Loucy (cell line): Measurements from ENCODE around the gene STX8.

Experiments used
- H2AFZ ChIP-seq: fragments of 200-600 bp; sonication (generic); 2 replicates; pipeline ENCODE4 v1.6.0; 2016; ENCODE audit warnings: antibody characterized with exemption, mild to moderate bottlenecking, low read length, moderate library complexity
- H3F3A ChIP-seq: fragments of 200-600 bp; 2 replicates; pipeline ENCODE4 v1.6.0; 2016; ENCODE audit warnings: antibody characterized with exemption, low read depth, mild to moderate bottlenecking
- H3K27me3 ChIP-seq: fragments of 200-600 bp; sonication (generic); 2 replicates; pipeline ENCODE4 v1.6.1; 2014; ENCODE audit warnings: low read length, mild to moderate bottlenecking; ENCODE audit not compliant: insufficient read depth, poor library complexity, severe bottlenecking
- H3K36me3 ChIP-seq: fragments of 200-600 bp; sonication (generic); 2 replicates; pipeline ENCODE4 v1.6.1; 2016; ENCODE audit warnings: low read length; ENCODE audit not compliant: insufficient read depth
- H3K4me1 ChIP-seq: fragments of 200-600 bp; sonication (generic); 2 replicates; pipeline ENCODE4 v1.5.1; 2014; ENCODE audit warnings: low read length, mild to moderate bottlenecking; ENCODE audit not compliant: insufficient read depth, poor library complexity, severe bottlenecking
- H3K4me2 ChIP-seq: fragments of 200-600 bp; sonication (generic); 2 replicates; pipeline ENCODE4 v1.6.0; 2014; ENCODE audit warnings: antibody characterized with exemption, low read length, low read depth, mild to moderate bottlenecking; ENCODE audit not compliant: poor library complexity, severe bottlenecking
- H3K4me3 ChIP-seq: fragments of 200-600 bp; sonication (generic); 2 replicates; pipeline ENCODE4 v1.5.1; 2014; ENCODE audit warnings: low read length, mild to moderate bottlenecking, mixed read lengths; ENCODE audit not compliant: poor library complexity, severe bottlenecking
- H3K79me2 ChIP-seq: fragments of 200-600 bp; sonication (generic); 2 replicates; pipeline ENCODE4 v1.6.1; 2014; ENCODE audit warnings: low read length; ENCODE audit not compliant: insufficient read depth
- H3K9ac ChIP-seq: fragments of 200-600 bp; sonication (generic); 2 replicates; pipeline ENCODE4 v1.6.0; 2014; ENCODE audit warnings: mild to moderate bottlenecking, low read depth, low read length, moderate library complexity; ENCODE audit not compliant: poor library complexity, severe bottlenecking
- H3K9me2 ChIP-seq: fragments of 200-600 bp; sonication (generic); replicated peaks from 2 replicates; pipeline ENCODE4 v1.6.1; 2016; ENCODE audit warnings: low read depth, low read length, mixed read lengths
- H3K9me3 ChIP-seq: fragments of 200-600 bp; sonication (generic); 2 replicates; pipeline ENCODE4 v1.6.1; 2014; ENCODE audit warnings: mild to moderate bottlenecking, antibody characterized with exemption, low read length, low read depth; ENCODE audit not compliant: insufficient read depth
- H4K20me1 ChIP-seq: fragments of 200-600 bp; sonication (generic); 2 replicates; pipeline ENCODE4 v1.6.0; 2014; ENCODE audit warnings: antibody characterized with exemption, low read length, mild to moderate bottlenecking; ENCODE audit not compliant: insufficient read depth, poor library complexity, severe bottlenecking
- EZH2phosphoT487 ChIP-seq: fragments of 200-600 bp; IDR thresholded peaks from 2 replicates; pipeline ENCODE4 v1.6.1; 2018; ENCODE audit warnings: antibody characterized with exemption, mild to moderate bottlenecking, moderate library complexity, borderline replicate concordance
- TF ChIP-seq, protein P1 (sequence below): fragments of 200-600 bp; sonication (generic); conservative IDR thresholded peaks from 2 replicates; pipeline ENCODE4 v1.5.1; 2014; ENCODE audit warnings: mild to moderate bottlenecking, antibody characterized with exemption, low read length

STX8 gene

DNA sequence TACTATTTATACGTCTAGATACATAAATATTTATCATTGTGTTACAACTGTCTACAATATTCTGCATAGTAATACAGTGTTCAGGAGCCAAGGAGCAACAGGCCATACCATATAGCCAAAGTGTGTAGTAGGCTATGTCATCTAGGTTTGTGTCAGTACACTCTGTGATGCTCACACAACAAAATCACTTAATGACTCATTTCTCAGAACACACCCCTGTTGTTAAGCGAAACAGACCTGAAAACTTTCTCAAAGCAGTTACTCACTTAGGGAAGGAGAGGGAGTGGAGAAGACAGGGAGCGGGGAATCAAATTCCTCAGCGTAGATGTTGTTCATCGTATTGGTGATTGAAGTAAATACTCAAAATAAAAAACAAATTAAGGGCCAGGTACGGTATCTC lies 269.5 kb downstream of the STX8 start:
- Histone ChIP-seq H3K4me1 (no peaks in the 10 kb centered on the region), H3K4me3 (no peak overlapping the region), H3K79me2 (no peaks in the 10 kb centered on the region), H3K9me2 (no peaks in the 10 kb centered on the region), H3K36me3 (no peaks in the 10 kb centered on the region), H3K9me3 (no peaks in the 10 kb centered on the region), H3K9ac (no peak overlapping the region), H4K20me1 (no peaks in the 10 kb centered on the region), H2AFZ (no peak overlapping the region), H3K27me3 (no peaks in the 10 kb centered on the region), H3K4me2 (no peak overlapping the region), H3F3A (no peaks in the 10 kb centered on the region)
- TF ChIP-seq, protein P1, sequence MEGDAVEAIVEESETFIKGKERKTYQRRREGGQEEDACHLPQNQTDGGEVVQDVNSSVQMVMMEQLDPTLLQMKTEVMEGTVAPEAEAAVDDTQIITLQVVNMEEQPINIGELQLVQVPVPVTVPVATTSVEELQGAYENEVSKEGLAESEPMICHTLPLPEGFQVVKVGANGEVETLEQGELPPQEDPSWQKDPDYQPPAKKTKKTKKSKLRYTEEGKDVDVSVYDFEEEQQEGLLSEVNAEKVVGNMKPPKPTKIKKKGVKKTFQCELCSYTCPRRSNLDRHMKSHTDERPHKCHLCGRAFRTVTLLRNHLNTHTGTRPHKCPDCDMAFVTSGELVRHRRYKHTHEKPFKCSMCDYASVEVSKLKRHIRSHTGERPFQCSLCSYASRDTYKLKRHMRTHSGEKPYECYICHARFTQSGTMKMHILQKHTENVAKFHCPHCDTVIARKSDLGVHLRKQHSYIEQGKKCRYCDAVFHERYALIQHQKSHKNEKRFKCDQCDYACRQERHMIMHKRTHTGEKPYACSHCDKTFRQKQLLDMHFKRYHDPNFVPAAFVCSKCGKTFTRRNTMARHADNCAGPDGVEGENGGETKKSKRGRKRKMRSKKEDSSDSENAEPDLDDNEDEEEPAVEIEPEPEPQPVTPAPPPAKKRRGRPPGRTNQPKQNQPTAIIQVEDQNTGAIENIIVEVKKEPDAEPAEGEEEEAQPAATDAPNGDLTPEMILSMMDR: no peak
- no peak for TF ChIP-seq EZH2phosphoT487

DNA sequence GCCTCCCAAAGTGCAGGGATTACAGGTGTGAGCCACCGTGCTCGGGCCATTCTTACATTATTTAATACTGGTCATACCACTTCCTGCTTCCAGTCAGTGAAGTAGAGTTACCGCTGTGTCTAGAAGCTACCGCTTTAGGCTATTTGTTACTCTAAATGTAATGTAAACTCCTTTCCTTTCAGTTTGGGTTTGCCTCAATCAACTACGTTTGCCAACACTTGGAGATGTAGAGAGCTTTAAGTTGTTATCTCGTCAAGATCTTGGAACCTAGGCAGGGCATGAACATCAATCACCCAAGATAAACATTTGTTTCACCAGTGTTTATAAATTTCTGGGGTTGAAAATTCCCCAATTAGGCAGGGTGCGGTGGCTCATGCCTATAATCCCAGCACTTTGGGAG lies 275.9 kb downstream of the STX8 start:
- H3F3A ChIP-seq: no peaks in the 10 kb centered on the region
- H3K9me3 ChIP-seq: no peaks in the 10 kb centered on the region
- no peaks in the 10 kb centered on the region for H3K27me3 ChIP-seq
- H3K4me1 ChIP-seq: no peaks in the 10 kb centered on the region
- H3K36me3 ChIP-seq: no peaks in the 10 kb centered on the region
- H3K4me3 ChIP-seq: no peak overlapping the region
- H3K9me2 ChIP-seq: no peaks in the 10 kb centered on the region
- no peaks in the 10 kb centered on the region for H4K20me1 ChIP-seq
- no peak overlapping the region for H3K4me2 ChIP-seq
- no peaks in the 10 kb centered on the region for H3K79me2 ChIP-seq
- TF ChIP-seq EZH2phosphoT487: no peak
- TF ChIP-seq, protein P1: no peak
- H3K9ac ChIP-seq: no peak overlapping the region
- no peak overlapping the region for H2AFZ ChIP-seq

DNA sequence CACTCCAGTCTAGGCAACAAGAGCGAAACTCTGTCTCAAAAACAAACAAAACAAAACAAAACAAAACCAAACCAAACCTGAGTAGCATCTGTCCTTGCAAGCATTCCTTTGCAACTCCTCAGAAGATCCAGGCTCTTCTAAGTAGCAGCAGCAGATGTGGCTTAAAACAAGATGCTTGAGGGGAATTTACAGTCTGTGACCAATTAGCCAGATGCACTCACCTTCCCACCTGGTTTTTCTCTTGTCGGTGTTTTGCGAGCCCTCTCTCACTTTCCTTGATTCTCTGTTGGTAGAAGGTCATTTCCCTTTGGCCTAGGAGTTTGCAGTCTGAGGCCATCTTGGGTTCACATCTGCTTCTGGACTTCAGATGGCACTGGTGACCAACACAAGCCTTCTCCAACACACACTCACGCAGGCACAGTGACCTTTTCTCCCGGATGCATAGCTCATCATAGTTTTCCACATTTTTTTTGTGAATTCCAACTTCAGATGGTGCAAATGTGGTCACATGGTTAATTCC lies 276.8 kb downstream of the STX8 start:
- Histone ChIP-seq H3K27me3 (no peaks in the 10 kb centered on the region), H2AFZ (no peak overlapping the region), H3K79me2 (no peaks in the 10 kb centered on the region), H3K4me1 (no peaks in the 10 kb centered on the region), H3K9ac (no peak overlapping the region), H4K20me1 (no peaks in the 10 kb centered on the region), H3K9me3 (no peaks in the 10 kb centered on the region), H3K9me2 (no peaks in the 10 kb centered on the region), H3K4me2 (no peak overlapping the region), H3K4me3 (no peak overlapping the region), H3F3A (no peaks in the 10 kb centered on the region), H3K36me3 (no peaks in the 10 kb centered on the region)
- TF ChIP-seq, protein P1: no peak
- TF ChIP-seq EZH2phosphoT487: no peak
